PC-3 (cell line): ENCODE results near the gene SLC25A5.
"Not testable (repeated sequence)": the region's sequence is repeated elsewhere in the genome, so short reads cannot be mapped to it uniquely, and the experiment has no call there.

Experiments
- CTCF ChIP-seq: fragments of 300-600 bp; sonication (generic); conservative IDR thresholded peaks from 2 replicates; pipeline ENCODE4 v1.5.1; 2017; ENCODE audit warnings: antibody characterized with exemption, low read depth, mild to moderate bottlenecking, low read length
- EZH2 ChIP-seq: fragments of 300-600 bp; sonication (generic); IDR thresholded peaks from one replicate; pipeline ENCODE4 v1.6.1; 2017; ENCODE audit warnings: antibody characterized with exemption, mild to moderate bottlenecking, low read length; ENCODE audit not compliant: unreplicated experiment

GRCh38 chrX:119441295-119441694, 26.9 kb upstream of the SLC25A5 start:
- TF ChIP-seq CTCF, EZH2: not testable (repeated sequence)
